Measurements from ENCODE around the gene NECAB2. TPM values are rescaled to one million over a fixed set of nuclear protein-coding genes. Genes with fewer than 3 reads are reported as not detected.

Gene NECAB2
- total RNA-seq, 1 donor from 2014 or later = 6.5 TPM

DNA sequence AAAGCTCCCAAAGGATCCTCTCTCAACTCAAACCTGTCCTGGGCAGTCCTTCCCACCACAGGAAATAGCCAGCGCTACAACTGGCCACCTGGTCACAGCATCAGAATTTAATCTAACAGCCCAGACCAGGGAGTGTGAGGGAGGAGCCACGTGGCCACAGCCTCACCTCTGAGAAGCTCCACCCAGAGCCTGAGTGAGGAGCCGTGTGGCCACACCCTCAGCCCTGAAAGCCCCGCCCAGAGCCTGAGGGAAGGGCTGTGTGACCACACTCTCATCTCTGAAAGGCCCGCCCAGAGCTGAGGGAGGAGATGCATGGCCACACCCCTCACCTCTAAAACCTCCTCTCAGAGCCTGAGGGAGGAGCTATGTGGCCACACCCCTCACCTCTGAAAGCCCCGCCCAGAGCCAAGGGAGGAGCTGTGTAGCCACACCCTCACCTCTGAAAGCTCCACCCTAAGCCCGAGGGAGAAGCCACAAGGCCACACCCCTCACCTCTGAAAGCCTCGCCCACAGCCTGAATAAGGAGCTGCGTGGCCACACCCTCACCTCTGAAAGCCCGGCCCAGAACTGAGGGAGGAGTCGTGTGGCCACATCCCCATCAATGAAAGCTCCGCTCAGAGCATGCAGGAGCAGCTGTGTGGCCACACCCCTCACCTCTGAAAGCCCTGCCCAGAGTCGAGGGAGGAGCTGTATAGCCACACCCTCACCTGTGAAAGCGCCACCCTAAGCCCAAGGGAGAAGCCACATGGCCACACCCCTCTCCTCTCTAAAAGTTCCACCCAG, 45.9 kb downstream of the NECAB2 start:
- H3K4me3 Mint-ChIP-seq = no peak overlapping the region
- no peaks in the 10 kb centered on the region for H3K36me3 Mint-ChIP-seq
- H3K27me3 Mint-ChIP-seq = no peaks in the 10 kb centered on the region
- H3K27ac Mint-ChIP-seq = peak overlapping the region; percentile 63
- peaks cover 4% of the 10 kb centered on the region for H3K9me3 Mint-ChIP-seq
- TF ChIP-seq, protein P1, sequence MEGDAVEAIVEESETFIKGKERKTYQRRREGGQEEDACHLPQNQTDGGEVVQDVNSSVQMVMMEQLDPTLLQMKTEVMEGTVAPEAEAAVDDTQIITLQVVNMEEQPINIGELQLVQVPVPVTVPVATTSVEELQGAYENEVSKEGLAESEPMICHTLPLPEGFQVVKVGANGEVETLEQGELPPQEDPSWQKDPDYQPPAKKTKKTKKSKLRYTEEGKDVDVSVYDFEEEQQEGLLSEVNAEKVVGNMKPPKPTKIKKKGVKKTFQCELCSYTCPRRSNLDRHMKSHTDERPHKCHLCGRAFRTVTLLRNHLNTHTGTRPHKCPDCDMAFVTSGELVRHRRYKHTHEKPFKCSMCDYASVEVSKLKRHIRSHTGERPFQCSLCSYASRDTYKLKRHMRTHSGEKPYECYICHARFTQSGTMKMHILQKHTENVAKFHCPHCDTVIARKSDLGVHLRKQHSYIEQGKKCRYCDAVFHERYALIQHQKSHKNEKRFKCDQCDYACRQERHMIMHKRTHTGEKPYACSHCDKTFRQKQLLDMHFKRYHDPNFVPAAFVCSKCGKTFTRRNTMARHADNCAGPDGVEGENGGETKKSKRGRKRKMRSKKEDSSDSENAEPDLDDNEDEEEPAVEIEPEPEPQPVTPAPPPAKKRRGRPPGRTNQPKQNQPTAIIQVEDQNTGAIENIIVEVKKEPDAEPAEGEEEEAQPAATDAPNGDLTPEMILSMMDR (conservative IDR thresholded peaks at IDR 0.05) = no peak
- DNase-seq (ENCODE audit: extremely low spot score, unreplicated experiment) = peak; percentile 78
- H3K4me1 Mint-ChIP-seq (ENCODE audit: unreplicated experiment) = peaks cover 4% of the 10 kb centered on the region

- Mint-ChIP-seq H3K27ac (peak overlapping the region; percentile 63), H3K4me3 (no peak overlapping the region)
Observed at GRCh38 chr16:84014570-84015327, 46.7 kb downstream of the NECAB2 start.

GRCh38 chr16:84015399-84015798, 47.4 kb downstream of the NECAB2 start:
- Mint-ChIP-seq H3K9me3 (peaks cover 10% of the 10 kb centered on the region), H3K4me3 (no peak overlapping the region), H3K36me3 (no peaks in the 10 kb centered on the region), H3K27ac (no peak overlapping the region), H3K4me1 (ENCODE audit: unreplicated experiment) (peaks cover 4% of the 10 kb centered on the region), H3K27me3 (no peaks in the 10 kb centered on the region)
- DNase-seq (ENCODE audit: extremely low spot score, unreplicated experiment) = no peak
- TF ChIP-seq, protein P1 (conservative IDR thresholded peaks at IDR 0.05) = no peak

More at GRCh38 chr16:84014570-84015327, 46.7 kb downstream of the NECAB2 start:
- Mint-ChIP-seq H3K9me3 (peaks cover 10% of the 10 kb centered on the region), H3K27me3 (no peaks in the 10 kb centered on the region), H3K36me3 (no peaks in the 10 kb centered on the region), H3K4me1 (ENCODE audit: unreplicated experiment) (peaks cover 4% of the 10 kb centered on the region)
- TF ChIP-seq, protein P1 (conservative IDR thresholded peaks at IDR 0.05) = no peak
- no peak for DNase-seq (ENCODE audit: extremely low spot score, unreplicated experiment)

DNA sequence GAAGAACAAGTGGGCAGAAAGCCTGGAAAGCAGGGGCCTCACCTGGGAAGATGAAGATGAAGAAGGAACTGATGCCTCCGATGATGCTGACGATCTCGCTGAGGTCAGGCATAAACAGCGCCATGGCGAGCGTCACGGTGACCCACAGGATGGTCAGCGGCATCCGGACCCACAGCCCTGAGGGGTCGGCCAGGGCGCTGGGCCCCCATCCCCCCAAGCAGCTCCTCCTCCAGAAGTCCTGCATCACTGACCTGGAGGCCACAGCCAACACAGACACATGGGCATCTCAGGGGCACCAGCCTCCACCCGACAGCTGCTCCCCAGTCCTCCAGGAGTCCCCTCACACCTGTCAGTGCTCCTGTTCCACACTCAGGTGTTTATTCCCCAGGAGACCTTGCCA, 48.4 kb downstream of the NECAB2 start:
- TF ChIP-seq, protein P1 (conservative IDR thresholded peaks at IDR 0.05) = no peak
- Mint-ChIP-seq H3K4me3 (no peak overlapping the region), H3K27ac (no peak overlapping the region), H3K36me3 (no peaks in the 10 kb centered on the region), H3K9me3 (peaks cover 10% of the 10 kb centered on the region), H3K4me1 (ENCODE audit: unreplicated experiment) (peaks cover 4% of the 10 kb centered on the region), H3K27me3 (no peaks in the 10 kb centered on the region)
- no peak for DNase-seq (ENCODE audit: extremely low spot score, unreplicated experiment)

GRCh38 chr16:84018710-84019109, 50.7 kb downstream of the NECAB2 start:
- Mint-ChIP-seq H3K9me3 (peaks cover 10% of the 10 kb centered on the region), H3K4me3 (no peak overlapping the region), H3K4me1 (ENCODE audit: unreplicated experiment) (peaks cover 14% of the 10 kb centered on the region), H3K27me3 (no peaks in the 10 kb centered on the region), H3K36me3 (no peaks in the 10 kb centered on the region), H3K27ac (no peak overlapping the region)
- no peak for DNase-seq (ENCODE audit: extremely low spot score, unreplicated experiment)
- TF ChIP-seq, protein P1 (conservative IDR thresholded peaks at IDR 0.05) = no peak

Data from type B pancreatic cell (in vitro differentiated cells).